GM18907 (cell line): Measurements from ENCODE around the gene LYPD3.
"Not testable (repeated sequence)": the region's sequence is repeated elsewhere in the genome, so short reads cannot be mapped to it uniquely, and the experiment has no call there.

Experiments
- ATAC-seq: cut with Tn5 transposase; IDR thresholded peaks from one replicate; pipeline ENCODE4 v1.9.1; 2021; ENCODE audit warnings: mild to moderate bottlenecking, moderate library complexity; ENCODE audit not compliant: unreplicated experiment

Gene LYPD3

DNA sequence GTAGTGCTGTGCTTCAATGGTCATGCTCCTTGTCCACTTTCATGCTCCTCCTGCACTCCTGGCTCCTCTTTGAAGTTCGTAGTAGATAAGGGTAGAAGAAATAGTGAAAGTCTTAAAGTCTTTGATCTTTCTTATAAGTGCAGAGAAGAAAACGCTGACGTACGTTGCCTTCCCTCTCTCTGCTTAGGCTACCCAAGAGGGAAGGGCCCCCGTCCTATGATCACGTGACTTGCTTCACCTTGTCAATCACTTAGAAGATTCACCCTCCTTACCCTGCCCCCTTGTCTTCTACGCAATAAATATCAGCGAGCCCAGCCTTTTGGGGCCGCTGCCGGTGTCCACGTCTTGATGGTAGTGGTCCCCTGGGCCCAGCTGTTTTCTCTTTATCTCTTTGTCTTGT lies 28.1 kb downstream of the LYPD3 start:
- ATAC-seq = not testable (repeated sequence)

DNA sequence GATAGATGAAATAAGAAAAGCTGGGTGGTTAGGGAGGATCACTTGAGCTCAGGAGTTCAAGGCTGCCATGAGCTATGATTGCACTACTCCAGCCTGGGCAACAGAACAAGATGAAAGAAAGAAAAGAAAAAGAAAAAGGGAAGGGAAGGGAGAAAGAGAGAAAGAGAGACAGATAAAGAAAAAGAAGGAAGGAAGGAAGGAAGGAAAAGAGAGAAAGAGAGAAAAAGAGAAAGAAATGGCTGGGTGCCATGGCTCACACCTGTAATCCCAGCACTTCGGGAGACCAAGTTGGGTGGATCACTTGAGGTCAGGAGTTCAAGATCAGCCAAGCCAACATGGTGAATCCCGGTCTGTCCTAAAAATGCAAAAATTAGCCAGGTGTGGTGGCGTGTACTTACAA lies 29.6 kb downstream of the LYPD3 start:
- ATAC-seq = no peak

DNA sequence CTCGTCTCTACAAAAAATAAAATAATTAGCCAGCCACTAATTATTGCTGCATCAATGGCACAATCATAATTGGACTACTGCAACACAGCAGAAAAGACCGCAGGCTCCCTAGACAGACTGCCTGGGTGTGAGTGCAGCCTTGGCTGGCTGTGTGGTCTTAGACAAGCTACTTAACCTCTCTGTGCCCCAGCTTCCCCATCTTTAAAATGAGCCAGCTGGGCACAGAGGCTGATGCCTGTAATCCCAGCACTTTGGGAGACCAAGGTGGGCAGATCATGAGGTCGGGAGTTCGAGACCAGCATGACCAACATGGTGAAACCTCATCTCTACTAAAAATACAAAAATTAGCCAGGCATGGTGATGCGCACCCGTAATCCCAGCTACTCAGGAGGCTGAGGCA lies 31.7 kb downstream of the LYPD3 start:
- ATAC-seq = no peak

DNA sequence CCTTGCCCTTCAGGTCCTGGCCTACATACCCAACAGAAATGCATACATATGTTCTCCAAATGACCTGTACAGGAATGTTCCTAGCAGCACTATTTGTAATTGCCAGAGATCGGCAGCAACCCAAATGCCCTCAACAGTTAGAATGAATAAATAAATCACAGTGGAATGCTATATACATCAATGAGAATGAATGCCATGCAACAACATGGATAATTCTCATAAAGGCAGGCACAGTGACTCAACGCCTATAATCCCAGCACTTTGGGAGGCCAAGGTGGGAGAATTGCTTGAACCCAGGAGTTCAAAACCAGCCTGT lies 32.1 kb downstream of the LYPD3 start:
- ATAC-seq = no peak

DNA sequence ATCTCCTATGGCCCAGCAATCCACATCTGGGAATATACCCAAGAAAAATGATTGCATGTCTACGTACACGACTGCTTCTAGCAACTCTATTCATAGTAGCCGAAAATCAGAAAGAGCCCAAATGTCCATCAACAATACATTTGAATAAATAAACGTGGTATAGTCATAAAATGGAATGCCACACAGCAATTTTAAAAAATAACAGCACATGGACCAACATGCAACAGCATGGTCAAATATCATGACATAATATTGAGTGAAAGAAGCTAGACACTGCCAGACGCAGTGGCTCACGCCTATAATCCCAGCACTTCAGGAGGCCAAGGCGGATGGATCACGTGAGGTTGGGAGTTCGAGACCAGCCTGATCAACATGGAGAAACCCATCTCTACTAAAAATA lies 34.4 kb downstream of the LYPD3 start:
- ATAC-seq = no peak

DNA sequence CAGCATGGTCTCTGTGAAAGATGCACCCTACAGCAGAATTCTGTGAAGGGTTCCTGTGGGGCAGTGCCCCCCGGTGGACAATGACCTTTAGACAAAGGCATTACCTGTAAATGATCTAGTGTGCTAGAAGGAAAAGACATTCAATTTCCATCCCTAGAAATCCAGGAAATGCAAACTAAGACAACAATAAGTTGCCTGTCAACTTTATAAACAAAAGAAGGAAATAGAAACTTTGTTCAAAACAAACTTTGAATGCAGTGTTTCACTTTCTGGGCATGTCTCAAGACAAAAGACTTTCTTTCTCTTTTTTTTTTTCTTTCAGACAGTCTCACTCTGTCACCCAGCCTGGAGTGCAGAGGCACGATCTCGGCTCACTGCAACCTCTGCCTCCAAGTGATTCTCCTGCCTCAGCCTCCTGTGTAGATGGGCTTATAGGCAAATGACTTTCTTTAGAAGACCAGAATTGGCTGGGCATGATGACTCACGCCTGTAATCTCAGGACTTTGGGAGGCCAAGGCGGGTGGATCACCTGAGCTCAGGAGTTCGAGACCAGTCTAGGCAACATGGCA lies 35.2 kb downstream of the LYPD3 start:
- ATAC-seq = no peak

DNA sequence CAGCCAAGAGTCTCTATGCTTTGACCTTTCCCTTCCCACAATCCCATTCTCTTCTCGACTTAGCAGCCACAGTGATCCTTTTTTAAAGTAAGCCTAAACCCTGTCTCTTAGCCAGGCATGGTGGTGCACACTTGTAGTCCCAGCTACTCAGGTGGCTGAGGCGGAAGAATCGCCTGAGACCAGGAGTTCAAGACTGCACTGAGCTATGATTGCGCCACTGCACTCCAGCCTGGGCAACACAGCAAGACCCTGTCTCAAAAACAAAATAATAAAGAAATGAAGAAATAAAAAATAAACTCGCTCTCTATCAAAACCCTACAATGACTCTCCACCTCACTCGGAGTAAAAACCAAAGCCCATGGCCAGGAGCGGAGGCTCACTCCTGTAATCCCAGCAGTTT lies 36.0 kb downstream of the LYPD3 start:
- no peak for ATAC-seq

DNA sequence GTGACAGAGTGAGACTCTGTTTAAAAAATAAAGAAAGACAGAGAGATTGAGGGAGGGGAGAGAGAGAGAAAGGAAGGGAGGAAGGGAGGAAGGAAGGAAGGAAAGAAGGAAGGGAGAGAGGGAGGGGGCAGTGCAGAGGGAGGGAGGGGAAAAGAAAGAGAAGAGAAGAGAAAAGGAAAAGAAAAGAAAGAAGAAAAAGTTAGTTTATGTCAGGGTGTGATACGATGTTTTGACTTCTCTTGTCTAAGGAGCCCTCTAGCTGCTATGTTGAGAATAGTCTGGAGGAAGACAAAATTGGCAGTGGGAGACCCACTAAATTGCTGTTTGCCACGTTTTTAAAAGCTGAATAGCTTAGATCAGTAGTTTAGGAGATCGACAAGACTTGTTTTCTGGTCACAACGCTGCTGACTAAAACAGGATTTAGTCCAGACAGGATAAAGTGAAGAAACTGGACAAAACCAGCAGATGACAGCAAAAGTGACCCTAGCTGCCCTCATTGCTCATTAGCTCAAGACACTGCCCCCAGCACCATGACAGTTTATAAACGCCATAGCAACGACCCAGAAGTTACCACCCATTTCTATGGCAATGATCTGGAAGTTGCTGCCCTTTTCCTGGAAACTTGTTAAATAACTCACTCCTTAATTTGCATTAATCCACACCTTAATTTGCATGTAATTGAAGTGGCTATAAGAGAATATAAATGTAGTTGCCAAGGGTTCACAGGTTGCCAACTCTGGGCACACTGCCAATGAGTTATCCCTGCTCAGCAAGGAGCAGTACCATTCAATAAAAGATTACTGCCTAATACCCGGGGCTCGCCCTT lies 39.6 kb downstream of the LYPD3 start:
- ATAC-seq = no peak

DNA sequence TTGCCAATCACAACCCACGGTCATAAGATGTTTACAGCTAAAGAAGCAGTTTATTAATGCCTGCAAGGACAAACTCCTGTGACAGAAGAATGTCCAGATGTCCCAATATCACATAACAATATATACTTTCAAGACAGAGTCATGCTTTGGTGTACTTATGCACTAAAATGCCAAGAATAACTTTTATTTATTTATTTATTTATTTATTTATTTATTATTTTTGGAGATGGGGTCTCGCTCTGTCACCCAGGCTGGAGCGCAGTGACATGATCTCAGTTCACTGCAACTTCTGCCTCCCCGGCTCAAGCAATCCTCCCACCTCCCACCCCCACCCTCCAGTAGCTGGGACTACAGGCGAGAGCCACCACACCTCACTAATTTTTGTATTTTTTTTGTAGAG lies 41.6 kb downstream of the LYPD3 start:
- ATAC-seq = no peak

DNA sequence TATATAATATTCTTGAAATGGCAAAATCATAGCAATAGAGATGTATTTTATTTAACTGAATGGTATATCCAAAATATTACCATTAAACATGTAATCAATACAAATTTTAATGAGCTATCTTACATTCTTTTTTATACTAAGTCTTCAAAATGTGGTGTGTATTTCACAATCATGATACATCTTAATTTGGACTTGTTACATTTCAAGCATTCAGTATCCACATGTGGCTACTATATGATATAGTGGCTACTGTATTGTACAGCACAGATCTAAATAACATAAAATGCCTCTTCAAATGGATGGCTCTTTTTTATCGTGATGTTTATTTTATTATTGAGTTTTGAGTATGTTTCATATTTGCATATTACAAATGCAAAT lies 42.7 kb downstream of the LYPD3 start:
- no peak for ATAC-seq

DNA sequence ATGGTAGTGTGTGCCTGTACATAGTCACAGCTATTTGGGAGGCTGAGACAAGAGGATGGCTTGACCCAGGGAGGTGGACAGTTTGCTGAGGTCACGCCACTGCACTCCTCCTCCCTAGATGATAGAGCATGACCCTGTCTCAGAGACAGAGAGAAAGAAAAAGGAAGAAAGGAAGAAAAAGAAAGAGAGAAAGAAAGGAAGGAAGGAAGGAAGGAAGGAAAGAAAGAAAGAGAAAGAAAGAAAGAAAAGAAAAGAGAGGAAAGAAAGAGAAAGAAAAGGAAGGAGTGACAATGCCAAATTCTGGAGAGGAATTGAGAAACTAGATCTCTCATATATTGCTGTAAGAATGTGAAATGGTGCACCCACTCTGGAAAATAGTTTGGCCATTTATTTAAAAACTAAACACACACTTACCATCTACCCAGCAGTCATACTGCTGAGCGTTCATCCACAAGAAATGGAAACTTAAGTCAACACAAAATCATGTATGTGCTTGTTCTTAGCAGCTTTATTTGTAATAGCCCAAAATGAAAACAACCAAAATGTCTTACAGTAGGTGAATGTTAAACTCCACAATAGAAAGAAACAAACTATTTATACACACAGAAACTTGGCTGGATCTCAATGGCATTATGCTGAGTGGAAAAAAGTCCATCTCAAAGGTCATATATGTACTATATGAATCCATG lies 43.3 kb downstream of the LYPD3 start:
- ATAC-seq = no peak

DNA sequence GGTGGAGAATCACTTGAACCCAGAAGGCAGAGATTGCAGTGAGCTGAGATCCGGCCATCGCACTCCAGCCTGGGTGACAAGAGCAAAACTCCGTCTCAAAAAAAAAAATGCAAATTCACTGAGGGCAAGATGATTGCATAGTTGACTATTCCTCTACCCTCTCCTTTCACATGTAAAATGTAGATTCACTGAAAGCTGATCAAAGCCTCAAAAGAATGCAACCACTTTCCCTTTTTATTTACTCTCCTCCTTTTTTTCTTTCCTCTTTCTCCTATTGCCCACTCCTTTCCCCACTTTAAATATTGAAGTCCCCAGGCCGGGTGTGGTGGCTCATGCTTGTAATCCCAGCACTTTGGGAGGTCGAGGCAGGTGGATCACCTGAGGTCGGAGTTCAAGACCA lies 44.5 kb downstream of the LYPD3 start:
- no peak for ATAC-seq

DNA sequence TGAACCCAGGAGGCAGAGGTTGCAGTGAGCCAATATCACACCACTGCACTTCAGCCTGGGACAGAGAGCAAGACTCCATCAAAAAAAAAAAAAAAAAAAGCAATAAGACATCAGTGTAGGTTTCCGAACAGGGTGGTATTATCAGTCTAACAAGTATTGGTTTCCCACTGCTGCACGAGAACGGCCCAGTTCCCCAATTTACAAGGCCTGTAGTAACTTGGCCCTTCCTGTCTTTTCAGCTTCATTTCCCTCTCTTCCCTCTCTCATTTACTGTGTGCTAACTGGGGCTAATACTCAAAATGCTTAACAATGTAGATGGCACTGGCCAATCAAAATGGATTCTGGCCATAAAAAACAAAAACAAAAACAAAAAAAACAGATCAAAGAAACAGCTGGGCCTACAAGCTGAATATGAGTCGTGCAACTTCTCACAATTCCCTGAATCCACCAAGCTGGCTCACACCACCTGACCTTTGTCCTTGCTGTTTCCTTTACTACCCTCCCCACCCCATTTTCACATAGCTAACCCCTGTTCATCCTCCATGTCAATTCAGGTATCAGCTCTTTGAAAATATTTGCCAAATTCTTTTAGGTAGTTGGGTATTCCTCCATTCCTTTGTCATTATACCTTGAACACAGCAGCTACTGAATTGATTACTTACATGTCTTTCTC lies 48.3 kb downstream of the LYPD3 start:
- no peak for ATAC-seq

DNA sequence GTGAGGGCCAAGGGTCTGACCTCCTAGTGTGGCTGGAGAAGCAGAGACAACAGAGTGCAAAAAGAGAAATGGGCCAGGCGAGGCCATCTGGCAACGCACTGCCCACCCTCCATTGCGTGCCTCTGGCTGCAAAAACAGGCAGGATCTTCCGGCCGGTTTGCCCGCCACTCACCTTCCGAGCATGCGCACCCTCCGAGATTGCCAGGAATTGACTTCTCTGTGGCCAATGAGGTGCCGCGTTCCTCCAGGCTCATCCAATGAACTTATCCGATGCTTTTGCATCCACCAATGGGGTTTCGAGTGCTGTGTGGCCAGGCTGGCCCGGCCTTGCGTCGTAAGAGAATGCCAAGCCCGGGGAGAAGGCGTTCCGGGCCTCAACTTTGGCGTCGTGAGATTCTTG lies 50.9 kb downstream of the LYPD3 start, which contains the start of gene TEX101:
TEX101 (plus strand) TSS at position 337 of the 400 bp plus-strand sequence. CDS start 1,030 bp downstream, outside the sequence.
- ATAC-seq = no peak

DNA sequence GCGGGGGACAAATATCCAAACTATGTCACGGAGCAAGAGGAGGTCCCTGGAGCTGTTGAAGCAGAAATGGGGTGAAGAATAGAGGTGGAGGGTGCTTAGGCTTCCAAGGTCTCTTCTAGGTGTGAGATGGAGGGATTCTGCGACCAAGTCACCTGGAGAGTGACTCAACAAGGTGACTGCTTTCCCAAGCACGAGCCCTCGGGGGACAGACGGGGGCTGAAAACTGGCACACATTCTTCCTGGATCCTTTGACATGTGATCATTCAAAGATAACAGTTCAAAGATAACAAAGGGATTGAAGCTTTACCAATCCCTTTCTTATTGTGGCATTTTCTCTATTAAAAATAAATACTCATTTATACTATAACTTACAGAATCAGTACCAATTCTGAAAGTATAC lies 53.0 kb downstream of the LYPD3 start:
- no peak for ATAC-seq
